GM18505 (cell line): ENCODE data around the gene GCGR.

ENCODE experiments used
- ATAC-seq: cut with Tn5 transposase; IDR thresholded peaks from one replicate; pipeline ENCODE4 v1.9.1; 2021; ENCODE audit not compliant: unreplicated experiment
- POLR2A ChIP-seq: IDR thresholded peaks from 4 replicates; pipeline ENCODE4 v1.6.1; 2011; ENCODE audit warnings: borderline replicate concordance; ENCODE audit not compliant: insufficient read depth, insufficient read length; ENCODE audit errors: extremely low read depth

The GCGR gene

DNA sequence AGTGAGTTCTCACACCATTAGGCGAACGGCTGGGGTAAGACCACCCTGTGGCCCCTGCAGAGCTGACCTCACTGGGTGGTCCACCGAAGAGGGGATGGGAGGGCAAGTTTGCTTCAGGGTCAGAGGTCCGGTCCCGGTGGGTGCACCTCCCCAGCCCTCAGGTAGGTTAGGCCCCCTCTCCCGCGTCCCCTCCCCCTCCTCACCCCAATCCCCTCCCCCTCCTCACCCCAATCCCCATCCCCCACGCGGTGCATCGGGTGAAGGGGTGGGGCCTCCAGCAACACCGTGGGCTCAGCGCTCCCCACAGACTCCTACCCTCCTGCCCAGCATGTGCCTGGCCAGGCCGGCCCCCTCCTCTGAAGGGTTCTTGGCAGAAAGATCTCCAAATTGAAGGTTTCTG lies 15.8 kb downstream of the GCGR start:
- no peak for ATAC-seq

GRCh38 chr17:81821147-81821546 lies 17.2 kb downstream of the GCGR start:
- no peak for TF ChIP-seq POLR2A
- ATAC-seq: no peak

More for the DNA sequence above, 15.8 kb downstream of the GCGR start:
- no peak for TF ChIP-seq POLR2A

GRCh38 chr17:81821603-81822311 lies 17.8 kb downstream of the GCGR start:
- ATAC-seq: no peak
- TF ChIP-seq POLR2A: no peak

DNA sequence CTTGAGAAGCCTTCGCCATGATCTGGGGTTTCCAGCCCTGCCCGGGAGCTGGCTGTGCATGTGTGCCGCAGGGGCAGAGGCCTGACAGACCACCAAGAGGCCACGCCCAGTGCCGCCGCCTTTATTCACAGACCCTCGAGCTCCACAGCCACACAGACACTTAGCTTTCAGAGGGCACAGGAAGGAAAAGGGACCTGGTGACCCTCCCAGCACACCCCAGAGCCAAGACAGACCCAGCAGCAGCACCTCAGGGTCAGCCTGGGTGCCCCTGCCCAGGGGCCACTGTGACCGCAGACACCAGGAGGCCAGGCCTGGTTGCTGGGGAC lies 18.3 kb downstream of the GCGR start:
- no peak for TF ChIP-seq POLR2A
- no peak for ATAC-seq

- no peak for TF ChIP-seq POLR2A
- ATAC-seq: no peak
Measured at GRCh38 chr17:81822996-81823819, 19.3 kb downstream of the GCGR start.

- TF ChIP-seq POLR2A: no peak
- no peak for ATAC-seq
Measured at GRCh38 chr17:81823820-81824550, 20.0 kb downstream of the GCGR start.

DNA sequence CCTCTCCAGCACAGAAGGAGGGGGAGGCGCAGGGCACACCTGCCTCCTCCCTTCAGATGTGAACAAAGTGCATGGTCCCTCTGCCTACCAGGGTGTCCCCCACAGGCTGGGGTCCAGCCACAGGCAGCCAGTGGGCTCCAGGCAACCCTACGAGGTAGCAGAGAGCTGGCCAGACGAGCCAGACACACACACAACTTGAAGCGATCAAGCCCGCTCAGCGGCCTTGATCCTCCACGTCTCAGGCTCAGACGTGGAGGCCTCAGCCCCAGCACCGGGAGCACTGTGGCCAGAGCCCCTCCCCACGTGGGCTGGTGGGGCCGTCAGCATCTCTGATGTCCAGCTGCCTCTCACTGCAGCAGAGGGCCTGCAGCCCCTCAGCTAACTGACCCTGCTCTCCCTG lies 20.6 kb downstream of the GCGR start:
- no peak for ATAC-seq

DNA sequence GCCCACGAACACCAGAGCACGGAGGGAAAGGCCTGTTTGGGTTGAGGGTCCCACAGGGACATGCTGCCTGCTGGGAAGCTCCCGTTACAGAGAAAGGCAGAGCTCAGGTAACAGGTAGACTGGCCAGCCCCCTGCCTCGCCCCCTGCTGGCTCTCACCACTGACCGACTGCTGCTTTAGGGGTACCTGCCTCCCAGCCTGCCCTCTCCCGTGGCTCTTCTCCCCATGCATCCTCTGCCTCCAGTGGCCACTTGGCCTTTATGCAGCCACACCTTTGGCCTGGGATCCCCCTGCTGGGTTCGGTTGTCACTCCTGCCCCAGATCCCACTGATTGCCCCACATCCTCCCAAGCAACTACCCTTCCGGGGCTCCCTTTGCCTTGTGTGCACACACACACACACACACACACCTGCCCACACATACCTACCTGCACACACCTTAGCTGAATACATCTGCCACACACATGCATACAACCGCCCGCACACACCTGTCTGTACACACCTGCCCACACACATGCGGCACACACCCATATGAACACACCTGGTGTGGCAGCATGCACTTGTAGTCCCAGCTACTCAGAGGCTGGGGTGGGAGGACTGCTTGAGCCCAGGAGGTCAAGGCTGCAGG lies 22.0 kb downstream of the GCGR start:
- ATAC-seq: no peak
- TF ChIP-seq POLR2A: no peak

More for the DNA sequence above, 20.6 kb downstream of the GCGR start:
- no peak for TF ChIP-seq POLR2A

DNA sequence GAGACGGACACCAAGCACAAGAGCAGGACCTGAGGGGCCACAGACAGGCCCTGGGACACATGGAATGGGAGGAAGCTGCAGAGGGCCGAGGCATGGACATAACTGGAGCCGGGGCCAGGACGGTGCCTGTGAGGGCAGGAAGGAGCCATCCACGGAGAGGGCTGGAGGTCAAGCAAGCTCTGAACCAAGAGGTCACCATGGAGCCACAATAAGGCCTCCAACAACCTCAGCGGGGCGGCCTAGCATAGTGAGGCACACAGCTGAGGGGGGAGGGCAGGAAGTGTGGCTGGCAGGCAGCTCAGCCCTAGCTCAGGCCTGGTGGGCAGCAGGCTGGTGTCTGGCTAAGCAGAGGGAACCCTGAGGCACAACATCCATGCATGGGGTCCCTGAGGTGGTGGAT lies 24.7 kb downstream of the GCGR start:
- TF ChIP-seq POLR2A: no peak
- no peak for ATAC-seq

DNA sequence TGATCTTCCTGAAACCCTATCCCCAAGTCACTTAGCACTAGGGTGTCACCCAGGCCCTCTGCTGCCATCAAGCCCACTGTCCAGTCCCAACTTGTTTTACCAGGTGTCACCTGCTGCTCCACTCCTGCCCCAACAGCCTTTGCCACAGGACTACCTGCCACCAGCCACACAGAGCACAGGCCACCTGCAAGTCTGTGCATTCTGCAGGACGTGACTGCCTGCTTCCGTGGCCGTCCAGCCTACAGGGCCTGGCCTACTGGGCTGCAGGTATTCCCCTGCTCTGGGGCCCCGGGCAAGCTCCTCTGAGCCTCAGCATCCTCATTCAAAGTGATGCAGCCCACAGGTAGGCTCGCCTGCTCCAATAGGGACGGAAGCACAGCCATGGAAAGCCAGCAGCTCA lies 25.9 kb downstream of the GCGR start:
- no peak for ATAC-seq
- TF ChIP-seq POLR2A: no peak

DNA sequence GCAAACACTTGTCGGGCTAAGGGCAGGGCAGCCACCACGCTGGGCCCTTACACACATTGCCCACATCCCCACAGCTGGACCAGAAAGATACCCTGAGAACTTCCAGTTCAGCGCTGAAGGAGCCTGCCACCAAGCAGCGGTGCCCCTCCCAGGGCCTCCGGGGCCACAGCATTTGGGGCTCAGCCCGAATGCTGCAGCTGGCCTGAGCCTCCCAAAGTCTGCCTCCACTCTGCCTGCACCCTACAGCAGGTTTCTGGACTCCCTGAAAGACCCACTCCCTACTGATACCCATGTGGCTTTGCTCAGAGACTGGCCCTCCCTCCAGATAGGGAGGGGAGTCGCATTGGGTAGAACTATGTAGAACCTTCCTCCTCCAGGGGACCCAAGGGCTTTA lies 27.6 kb downstream of the GCGR start:
- no peak for ATAC-seq
- TF ChIP-seq POLR2A: no peak

- TF ChIP-seq POLR2A: no peak
- ATAC-seq: no peak
Measured at GRCh38 chr17:81831957-81832607, 28.1 kb downstream of the GCGR start.
